HepG2 (cell line): Measurements from ENCODE around the gene MOGAT3. TPM values are rescaled to one million over a fixed set of nuclear protein-coding genes. Genes with fewer than 3 reads are reported as not detected.

Experiments
- ATM ChIP-seq: fragments of 450-650 bp; IDR thresholded peaks from 2 replicates; pipeline ENCODE4 v1.7.1; 2017; ENCODE audit warnings: mild to moderate bottlenecking, borderline replicate concordance
- CHD2 ChIP-seq: IDR thresholded peaks from 2 replicates; pipeline ENCODE4 v1.6.1; 2011; ENCODE audit warnings: low read depth, low read length, improper control_type of control experiment
- HES4 ChIP-seq: sonication (generic); formaldehyde crosslinking; IDR thresholded peaks from 2 replicates; pipeline ENCODE4 v1.9.0; 2021; ENCODE audit warnings: mild to moderate bottlenecking, missing genetic modification reagents, borderline replicate concordance
- ISL2 ChIP-seq: sonication (generic); formaldehyde crosslinking; IDR thresholded peaks from 2 replicates; pipeline ENCODE4 v1.5.0; 2020; ENCODE audit warnings: missing genetic modification reagents
- KAT8 ChIP-seq: IDR thresholded peaks from 2 replicates; pipeline ENCODE4 v1.6.1; 2016; ENCODE audit warnings: missing genetic modification reagents, missing compliant biosample characterization
- SMYD3 ChIP-seq: sonication (generic); formaldehyde crosslinking; IDR thresholded peaks from 2 replicates; pipeline ENCODE4 v1.8.1; 2023; ENCODE audit warnings: mild to moderate bottlenecking, missing genetic modification reagents
- SOX6 ChIP-seq, 2 experiments: fragments of 450-650 bp in 1 of 2; sonication (generic) in 1 of 2; formaldehyde crosslinking in 1 of 2; IDR thresholded peaks; 2 replicates each; pipeline versions ENCODE4 v1.4.0 to v1.6.1; 2017 to 2020; ENCODE audit warnings: antibody characterized with exemption in 1 of 2, mild to moderate bottlenecking in 1 of 2, missing genetic modification reagents in 1 of 2
- SRY ChIP-seq: sonication (generic); formaldehyde crosslinking; IDR thresholded peaks from 2 replicates; pipeline ENCODE4 v1.8.0; 2022; ENCODE audit warnings: mild to moderate bottlenecking, missing genetic modification reagents
- TCF12 ChIP-seq, 2 experiments: fragments of 450-650 bp in 1 of 2; sonication (generic) in 1 of 2; formaldehyde crosslinking in 1 of 2; IDR thresholded peaks; 2 replicates each; pipeline versions ENCODE4 v1.6.1 to v1.8.0; 2017 to 2022; ENCODE audit warnings: antibody characterized with exemption in 1 of 2, mild to moderate bottlenecking in 1 of 2, missing genetic modification reagents in 1 of 2, moderate library complexity in 1 of 2
- TRIM22 ChIP-seq: fragments of 450-650 bp; IDR thresholded peaks from 2 replicates; pipeline ENCODE4 v1.6.1; 2017
- ZBTB1 ChIP-seq: sonication (generic); formaldehyde crosslinking; IDR thresholded peaks from 2 replicates; pipeline ENCODE4 v1.4.0; 2020; ENCODE audit warnings: missing genetic modification reagents, borderline replicate concordance
- ZHX2 ChIP-seq, 2 experiments: sonication (generic) in 1 of 2; formaldehyde crosslinking in 1 of 2; IDR thresholded peaks; 2 replicates each; pipeline versions ENCODE4 v1.6.1 to v1.9.0; 2014 to 2022; ENCODE audit warnings: antibody characterized with exemption in 1 of 2, borderline replicate concordance in 1 of 2, inconsistent platforms in 1 of 2, low read depth in 1 of 2, missing genetic modification reagents in 1 of 2
- ZMYM4 ChIP-seq: sonication (generic); formaldehyde crosslinking; IDR thresholded peaks from 2 replicates; pipeline ENCODE4 v1.8.1; 2023; ENCODE audit warnings: mild to moderate bottlenecking, missing genetic modification reagents
- ZNF512B ChIP-seq: sonication (generic); formaldehyde crosslinking; IDR thresholded peaks from 2 replicates; pipeline ENCODE4 v1.5.1; 2020; ENCODE audit warnings: missing genetic modification reagents, mild to moderate bottlenecking, borderline replicate concordance
- ZNF674 ChIP-seq: sonication (generic); formaldehyde crosslinking; IDR thresholded peaks from 2 replicates; pipeline ENCODE4 v1.5.0; 2020; ENCODE audit warnings: low read depth, mild to moderate bottlenecking, missing genetic modification reagents
- ZNF790 ChIP-seq: sonication (generic); formaldehyde crosslinking; IDR thresholded peaks from 2 replicates; pipeline ENCODE4 v1.8.0; 2022; ENCODE audit warnings: missing genetic modification reagents, mild to moderate bottlenecking, borderline replicate concordance
- ZNF850 ChIP-seq: sonication (generic); formaldehyde crosslinking; conservative IDR thresholded peaks from 2 replicates; pipeline ENCODE4 v1.9.0; 2021; ENCODE audit warnings: mild to moderate bottlenecking, missing genetic modification reagents
- polyA plus RNA-seq, 8 experiments: library from polyadenylated mRNA; depleted of rRNA in 3 of 8; stranded (reverse) in 7 of 8; unstranded in 1 of 8; fragments of >200 nt; fragmentation: Illumina TruSeq in 4 of 8; extraction: Trizol in 4 of 8; gene quantifications; 2 replicates each; pipeline versions ENCODE4 v1.2.1 to v1.2.3, GENCODE V29; 2011 to 2016; ENCODE audit warnings: low read depth in 4 of 8, missing spikeins in 1 of 8, mixed read lengths in 1 of 8; ENCODE audit not compliant: insufficient read depth in 1 of 8
- total RNA-seq, 5 experiments: library from RNA; depleted of rRNA; stranded (reverse); fragments of >200 nt; fragmentation: Illumina TruSeq; extraction: Trizol; gene quantifications; 2 replicates each; pipeline ENCODE4 v1.2.3, GENCODE V29; 2016; ENCODE audit warnings: low read depth in 1 of 5

MOGAT3 gene
- total and polyA plus RNA-seq, 2 of the 13 experiments (the other 11 are each of a cell fraction or from before 2014, with no cell fraction given) = 22.5 to 30.5 TPM

GRCh38 chr7:101201695-101202602, 1.1 kb upstream of the MOGAT3 start (continued):
- TF ChIP-seq ZHX2 (IDR thresholded peaks at IDR 0.05; ENCODE audit: low read depth) = 0 out of 2 replicates have a peak, but pooled peaks have one; percentile 41
- TF ChIP-seq ZHX2 (CRISPR knock-in tag; IDR thresholded peaks at IDR 0.05; ENCODE audit: borderline replicate concordance) = no peak
- peak; percentile 23; the same call in 1 of the 2 replicates for TF ChIP-seq KAT8 (CRISPR knock-in tag)
- 0 out of 2 replicates have a peak, but pooled peaks have one; percentile 35 for TF ChIP-seq SMYD3 (CRISPR knock-in tag)
- TF ChIP-seq ZBTB1 (CRISPR knock-in tag) = no peak
- TF ChIP-seq ZNF512B (CRISPR knock-in tag) = 0 out of 2 replicates have a peak, but pooled peaks have one; percentile 61
- TF ChIP-seq ISL2 (CRISPR knock-in tag) = 0 out of 2 replicates have a peak, but pooled peaks have one; percentile 27
- TF ChIP-seq SRY = no peak
- peak; percentile 88; the same call in 1 of the 2 replicates for TF ChIP-seq HES4 (CRISPR knock-in tag)
- TF ChIP-seq ATM = no peak
- TF ChIP-seq ZNF790 (CRISPR knock-in tag) = peak; percentile 74; the same call in 1 of the 2 replicates
- no peak for TF ChIP-seq CHD2
- TF ChIP-seq ZNF674 = no peak
- TF ChIP-seq SOX6 (IDR thresholded peaks at IDR 0.05) = no peak
- peak; percentile 58 for TF ChIP-seq SOX6 (CRISPR knock-in tag; IDR thresholded peaks at IDR 0.05)
- no peak for TF ChIP-seq TRIM22
- no peak for TF ChIP-seq ZNF850 (CRISPR knock-in tag)
- peak; percentile 51; the same call in 1 of the 2 replicates for TF ChIP-seq ZMYM4
- TF ChIP-seq TCF12 (IDR thresholded peaks at IDR 0.05) = no peak
- peak; percentile 93 for TF ChIP-seq TCF12 (CRISPR knock-in tag; IDR thresholded peaks at IDR 0.05)
